MM.1S (cell line): ENCODE data around the gene KIAA1671.

Experiments used
- CTCF ChIP-seq: fragments of 300-600 bp; sonication (generic); IDR thresholded peaks from 2 replicates; pipeline ENCODE4 v1.5.1; 2016; ENCODE audit warnings: antibody characterized with exemption, low read length, mixed read lengths
- EZH2 ChIP-seq: fragments of 300-600 bp; sonication (generic); optimal IDR thresholded peaks from 2 replicates; pipeline ENCODE3; 2017; ENCODE audit warnings: low read depth, mild to moderate bottlenecking, antibody characterized with exemption, low read length, mixed read lengths
- EZH2phosphoT487 ChIP-seq: fragments of 300-600 bp; sonication (generic); IDR thresholded peaks from 2 replicates; pipeline ENCODE4 v1.6.1; 2018; ENCODE audit warnings: antibody characterized with exemption, low read length

- TF ChIP-seq EZH2phosphoT487 (no peak), CTCF (no peak), EZH2 (no peak)
Measured at GRCh38 chr22:25013607-25014006, 61.1 kb downstream of the KIAA1671 start.
